GM12878 (cell line): ENCODE results near the gene COQ3. TPM values are rescaled to one million over a fixed set of nuclear protein-coding genes. Genes with fewer than 3 reads are reported as not detected.
A peak's percentile ranks its signal among the peaks of the same experiment; 100 is the strongest.

Experiments used
- ATAC-seq: fragments of 200-7000 bp; cut with Tn5 transposase; 3 replicates; pipeline ENCODE4 v1.9.1; 2020; ENCODE audit warnings: mild to moderate bottlenecking, moderate library complexity
- BruUV-seq: library from RNA; stranded (reverse); fragments of 400-500 nt; replicated peaks from 2 replicates; lab custom pipeline; 2021; lab: Mats Ljungman, UMichigan
- CTCF ChIA-PET: fragments of 300-600 bp; sonication (Branson Sonifier 250); formaldehyde crosslinking; extraction: SDS; loops from one replicate; lab custom pipeline; 2021; ENCODE audit warnings: inconsistent platforms; lab: Yijun Ruan, JAX
- POLR2A ChIA-PET: fragments of 350-600 bp; formaldehyde crosslinking; extraction: SDS; loops from one replicate; lab custom pipeline; 2021; ENCODE audit warnings: inconsistent platforms; lab: Charles Lee
- RAD21 ChIA-PET: fragments of 300-600 bp; sonication (Branson Sonifier 250); formaldehyde crosslinking; loops from one replicate; lab custom pipeline; 2023; ENCODE audit warnings: antibody characterized with exemption; ENCODE audit not compliant: unreplicated experiment; lab: Charles Lee
- SMC1A ChIA-PET: fragments of 300-600 bp; sonication (Branson Sonifier 250); formaldehyde crosslinking; loops from one replicate; lab custom pipeline; 2023; ENCODE audit not compliant: unreplicated experiment, uncharacterized antibody; lab: Charles Lee
- DNase-seq: peaks from one replicate; pipeline ENCODE4 v3.0.0-alpha.2; 2011; ENCODE audit warnings: low read depth, low spot score
- FAIRE-seq: peaks from 3 replicates; lab custom pipeline; 2011; peaks lifted over from hg19 to GRCh38; lab: Jason Lieb, UNC
- H2AFZ ChIP-seq: 2 replicates; pipeline ENCODE4 v1.6.0; 2011; ENCODE audit warnings: low read depth, low read length, control low read depth; ENCODE audit not compliant: control insufficient read depth
- H3K27ac ChIP-seq: 2 replicates; pipeline ENCODE4 v1.5.1; 2011; ENCODE audit warnings: control low read depth; ENCODE audit not compliant: control insufficient read depth, insufficient read depth
- H3K27me3 ChIP-seq, 2 experiments: replicated peaks in 1 of 2; 2 replicates each; pipeline versions ENCODE4 v1.6.0 to v1.6.1; 2011; ENCODE audit warnings: low read length in 1 of 2; ENCODE audit not compliant: control insufficient read depth in 2 of 2, insufficient read depth in 2 of 2
- H3K36me3 ChIP-seq, 2 experiments: 2 replicates each; pipeline ENCODE4 v1.5.1; 2011; ENCODE audit warnings: low read length in 1 of 2; ENCODE audit not compliant: control insufficient read depth in 2 of 2, insufficient read depth in 2 of 2
- H3K4me1 ChIP-seq: 2 replicates; pipeline ENCODE4 v1.6.1; 2011; ENCODE audit warnings: mild to moderate bottlenecking, low read length, moderate library complexity, mixed read lengths; ENCODE audit not compliant: control insufficient read depth, insufficient read depth
- H3K4me2 ChIP-seq: 2 replicates; pipeline ENCODE4 v1.6.0; 2011; ENCODE audit warnings: control low read depth; ENCODE audit not compliant: control insufficient read depth, insufficient read depth
- H3K4me3 ChIP-seq: fragments of 200-600 bp; sonication (generic); 2 replicates; pipeline ENCODE4 v1.5.1; 2016
- H3K79me2 ChIP-seq: 2 replicates; pipeline ENCODE4 v1.6.0; 2011; ENCODE audit warnings: low read length; ENCODE audit not compliant: control insufficient read depth, insufficient read depth
- H3K9ac ChIP-seq: 2 replicates; pipeline ENCODE4 v1.8.0; 2011; ENCODE audit warnings: low read length, control low read depth, mixed read lengths; ENCODE audit not compliant: control insufficient read depth, insufficient read depth
- H3K9me3 ChIP-seq: replicated peaks from 3 replicates; pipeline ENCODE4 v1.5.1; 2011; ENCODE audit warnings: mild to moderate bottlenecking, low read length; ENCODE audit not compliant: control insufficient read depth, insufficient read depth
- H4K20me1 ChIP-seq: 2 replicates; pipeline ENCODE4 v1.6.0; 2011; ENCODE audit not compliant: control insufficient read depth, insufficient read depth
- BCL11A ChIP-seq: IDR thresholded peaks from 2 replicates; pipeline ENCODE4 v1.6.1; 2011; ENCODE audit warnings: low read depth, low read length
- KAT2A ChIP-seq: conservative IDR thresholded peaks from 2 replicates; pipeline ENCODE4 v1.6.1; 2011; ENCODE audit warnings: low read depth, low read length; ENCODE audit not compliant: control insufficient read depth
- TCF3 ChIP-seq: IDR thresholded peaks from 2 replicates; pipeline ENCODE4 v1.6.1; 2012; ENCODE audit warnings: low read depth, mild to moderate bottlenecking, low read length, borderline replicate concordance; ENCODE audit not compliant: insufficient read depth
- ZNF384 ChIP-seq: IDR thresholded peaks from 2 replicates; pipeline ENCODE4 v1.6.1; 2012; ENCODE audit warnings: low read depth, mild to moderate bottlenecking, low read length, improper control_type of control experiment, borderline replicate concordance
- WGBS: methylation state at CpG from one replicate; pipeline ENCODE4 v1.1.6; 2016; ENCODE audit warnings: low lambda C conversion rate; ENCODE audit not compliant: insufficient replicate concordance, insufficient coverage; ENCODE audit errors: missing lambda C conversion rate; 5-methylcytosine and 5-hydroxymethylcytosine counted together
- in situ Hi-C: fragments of 300-500 bp; cut with MboI; formaldehyde crosslinking; loops from 9 replicates; pipeline ENCODE4 v1.14.3; 2018; ENCODE audit warnings: mixed read lengths
- intact Hi-C: fragments of 100-400 bp; cut with micrococcal nuclease; formaldehyde crosslinking; loops from one replicate; pipeline ENCODE4 v1.14.2; 2022; ENCODE audit not compliant: unreplicated experiment
- polyA plus RNA-seq, 11 experiments: library from polyadenylated mRNA; depleted of rRNA in 4 of 11; unstranded in 6 of 11; stranded (reverse) in 5 of 11; fragments of >200 nt; fragmentation: Nextera tagmentation in 4 of 11; fragmentation: Illumina TruSeq in 1 of 11; extraction: Ambion mirVana in 4 of 11; extraction: Trizol in 1 of 11; gene quantifications; 1 replicate in 1 of 11; 2 replicates in 10 of 11; pipeline versions ENCODE4 v1.2.1 to v1.2.3, GENCODE V29; 2011 to 2016; ENCODE audit warnings: inconsistent platforms in 2 of 11, missing spikeins in 2 of 11, low read depth in 1 of 11
- total RNA-seq, 4 experiments: library from RNA; depleted of rRNA in 3 of 4; stranded (reverse); fragments of >200 nt in 3 of 4; fragmentation: Illumina TruSeq in 1 of 4; extraction: Trizol in 1 of 4; gene quantifications; 2 replicates each; pipeline versions ENCODE4 v1.2.1 to v1.2.3, GENCODE V29; 2013 to 2021
- TF ChIP-seq, protein P1 (sequence below): fragments of 450-650 bp; IDR thresholded peaks from 2 replicates; pipeline ENCODE4 v1.6.1; 2017; ENCODE audit warnings: borderline replicate concordance

Gene COQ3
- total and polyA plus RNA-seq, 10 of the 15 experiments (the other 5 are each of a cell fraction or from before 2014, with no cell fraction given): 9.3 to 50.6 (median 16.0) TPM

DNA sequence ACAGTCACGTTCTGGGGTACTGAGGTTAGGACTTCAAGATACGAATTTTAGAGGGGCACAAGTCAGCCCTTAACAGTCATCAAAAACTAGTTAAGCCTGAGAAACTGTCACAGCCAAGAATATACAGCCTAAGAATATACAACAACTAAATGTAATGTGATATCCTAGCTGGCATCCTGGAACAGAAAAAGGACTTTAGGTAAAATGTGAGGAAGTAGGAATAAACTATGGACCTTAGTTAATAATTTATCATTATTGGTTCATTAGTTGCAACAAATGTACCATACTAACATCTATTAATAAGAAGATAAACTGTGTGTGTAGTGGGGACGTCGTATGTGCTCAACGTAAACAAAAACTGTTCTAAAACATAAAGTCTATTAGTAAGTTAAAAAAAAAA, 30.0 kb upstream of the COQ3 start:
- ATAC-seq (no peak), DNase-seq (no peak), FAIRE-seq (no peak)
- no peaks in the 10 kb centered on the region for H4K20me1 ChIP-seq
- WGBS: 77% methylated on average over 5 of the region's 5 CpGs
- ChIA-PET CTCF (interaction anchor here (0.9 to 5.1 kb wide), 8 partner anchors 11 to 96 kb away, joined by 3 to 61 read pairs (median 5); no protein-coding TSS in a partner anchor), RAD21 (interaction anchor here (1.0 to 3.2 kb wide), 4 partner anchors 37 to 445 kb away, joined by 3 to 36 read pairs (median 6); no protein-coding TSS in a partner anchor), POLR2A (interaction anchor here (0.6 to 2.1 kb wide), 8 partner anchors 9 to 144 kb away, joined by 3 to 7 read pairs (median 4); partner anchors contain the start of genes CCNC and COQ3), SMC1A (interaction anchor here (0.6 to 3.1 kb wide), 7 partner anchors 10 to 96 kb away, joined by 3 to 46 read pairs (median 3); partner anchors contain the start of gene COQ3)
- intact Hi-C loops (loop anchor here (2.0 kb wide), 2 partner anchors 97 to 145 kb away; partner anchors contain the start of gene CCNC), in situ Hi-C loops (no loop called here)
- TF ChIP-seq ZNF384 (no peak), BCL11A (no peak), TCF3 (no peak), KAT2A (no peak)
- TF ChIP-seq, protein P1, sequence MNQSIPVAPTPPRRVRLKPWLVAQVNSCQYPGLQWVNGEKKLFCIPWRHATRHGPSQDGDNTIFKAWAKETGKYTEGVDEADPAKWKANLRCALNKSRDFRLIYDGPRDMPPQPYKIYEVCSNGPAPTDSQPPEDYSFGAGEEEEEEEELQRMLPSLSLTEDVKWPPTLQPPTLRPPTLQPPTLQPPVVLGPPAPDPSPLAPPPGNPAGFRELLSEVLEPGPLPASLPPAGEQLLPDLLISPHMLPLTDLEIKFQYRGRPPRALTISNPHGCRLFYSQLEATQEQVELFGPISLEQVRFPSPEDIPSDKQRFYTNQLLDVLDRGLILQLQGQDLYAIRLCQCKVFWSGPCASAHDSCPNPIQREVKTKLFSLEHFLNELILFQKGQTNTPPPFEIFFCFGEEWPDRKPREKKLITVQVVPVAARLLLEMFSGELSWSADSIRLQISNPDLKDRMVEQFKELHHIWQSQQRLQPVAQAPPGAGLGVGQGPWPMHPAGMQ: no peak
- H3K79me2 ChIP-seq: peaks cover 76% of the 10 kb centered on the region
- peak overlapping the region; percentile 94 for H3K4me3 ChIP-seq
- H3K4me2 ChIP-seq: peak overlapping the region; percentile 79
- no peak overlapping the region for H2AFZ ChIP-seq
- H3K9ac ChIP-seq: peak overlapping the region; percentile 94
- no peaks in the 10 kb centered on the region for H3K9me3 ChIP-seq
- no peaks in the 10 kb centered on the region for H3K27me3 ChIP-seq
- H3K27ac ChIP-seq: peak overlapping the region; percentile 95; the same call in 1 of the 2 replicates
- peaks cover 15% of the 10 kb centered on the region for H3K4me1 ChIP-seq
- H3K36me3 ChIP-seq: peaks cover 0 to 7% of the 10 kb centered on the region in 2 experiments; a peak in 2 of 4 replicates
- BruUV-seq: no TSS peak
